GM23248 (cell line): ENCODE data around the gene UBE4A.

Experiments
- EZH2 ChIP-seq: fragments of 200-600 bp; sonication (generic); IDR thresholded peaks from 2 replicates; pipeline ENCODE4 v1.6.1; 2018; ENCODE audit warnings: antibody characterized with exemption, mild to moderate bottlenecking; ENCODE audit not compliant: insufficient read depth, poor library complexity, severe bottlenecking
- EZH2phosphoT487 ChIP-seq: fragments of 200-600 bp; sonication (generic); IDR thresholded peaks from 2 replicates; pipeline ENCODE4 v1.6.1; 2018; ENCODE audit warnings: antibody characterized with exemption, moderate library complexity, mild to moderate bottlenecking, low read depth; ENCODE audit not compliant: insufficient read depth

- no peak for TF ChIP-seq EZH2
- no peak for TF ChIP-seq EZH2phosphoT487
These were observed 82.4 kb downstream of the UBE4A start for GRCh38 chr11:118441770-118442275.
